A673 (cell line): ENCODE results near the gene CRTAP.

Experiments used
- EZH2 ChIP-seq: fragments of 200-600 bp; sonication (generic); IDR thresholded peaks from 2 replicates; pipeline ENCODE4 v1.6.1; 2017; ENCODE audit warnings: borderline replicate concordance, low read depth, mild to moderate bottlenecking, mixed read lengths, antibody characterized with exemption, low read length; ENCODE audit not compliant: poor library complexity, severe bottlenecking
- TF ChIP-seq, protein P1 (sequence below): fragments of 300-800, 200-600 bp; sonication (generic); conservative IDR thresholded peaks from 2 replicates; pipeline ENCODE4 v1.5.1; 2017; ENCODE audit warnings: low read depth, mild to moderate bottlenecking, antibody characterized with exemption, low read length, moderate library complexity, mixed read lengths

DNA sequence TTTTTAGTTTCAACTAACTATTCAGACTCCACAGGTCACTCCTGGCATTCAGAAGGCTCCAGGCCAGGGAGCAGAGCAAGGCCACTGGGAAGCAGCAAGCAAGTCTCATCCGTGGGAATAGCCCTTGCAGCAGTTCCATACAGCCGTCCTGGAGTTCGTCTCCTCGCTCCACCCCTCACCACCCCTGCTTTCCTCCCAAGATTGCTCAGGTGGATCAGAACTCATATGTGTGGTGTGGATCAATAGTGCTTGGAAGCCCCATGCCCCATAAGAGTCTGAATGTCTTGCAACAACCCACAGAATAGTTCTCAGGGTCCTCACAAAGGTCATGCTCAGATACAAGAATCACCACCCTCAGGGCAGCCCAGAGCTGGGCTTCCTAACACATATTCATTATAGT is 60.3 kb downstream of the CRTAP start:
- TF ChIP-seq, protein P1, sequence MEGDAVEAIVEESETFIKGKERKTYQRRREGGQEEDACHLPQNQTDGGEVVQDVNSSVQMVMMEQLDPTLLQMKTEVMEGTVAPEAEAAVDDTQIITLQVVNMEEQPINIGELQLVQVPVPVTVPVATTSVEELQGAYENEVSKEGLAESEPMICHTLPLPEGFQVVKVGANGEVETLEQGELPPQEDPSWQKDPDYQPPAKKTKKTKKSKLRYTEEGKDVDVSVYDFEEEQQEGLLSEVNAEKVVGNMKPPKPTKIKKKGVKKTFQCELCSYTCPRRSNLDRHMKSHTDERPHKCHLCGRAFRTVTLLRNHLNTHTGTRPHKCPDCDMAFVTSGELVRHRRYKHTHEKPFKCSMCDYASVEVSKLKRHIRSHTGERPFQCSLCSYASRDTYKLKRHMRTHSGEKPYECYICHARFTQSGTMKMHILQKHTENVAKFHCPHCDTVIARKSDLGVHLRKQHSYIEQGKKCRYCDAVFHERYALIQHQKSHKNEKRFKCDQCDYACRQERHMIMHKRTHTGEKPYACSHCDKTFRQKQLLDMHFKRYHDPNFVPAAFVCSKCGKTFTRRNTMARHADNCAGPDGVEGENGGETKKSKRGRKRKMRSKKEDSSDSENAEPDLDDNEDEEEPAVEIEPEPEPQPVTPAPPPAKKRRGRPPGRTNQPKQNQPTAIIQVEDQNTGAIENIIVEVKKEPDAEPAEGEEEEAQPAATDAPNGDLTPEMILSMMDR, result no peak
- TF ChIP-seq EZH2, result no peak
